GM23248 (cell line): ENCODE results near the gene EML1. TPM values are rescaled to one million over a fixed set of nuclear protein-coding genes. Genes with fewer than 3 reads are reported as not detected.

ENCODE experiments used
- DNase-seq: peaks from one replicate; pipeline ENCODE4 v3.0.0-alpha.2; 2015
- H2AFZ ChIP-seq: fragments of 200-600 bp; sonication (generic); 2 replicates; pipeline ENCODE4 v1.6.1; 2016; ENCODE audit warnings: antibody characterized with exemption
- H3F3A ChIP-seq: fragments of 200-600 bp; sonication (generic); 2 replicates; pipeline ENCODE4 v1.6.1; 2016; ENCODE audit warnings: mild to moderate bottlenecking, antibody characterized with exemption, mixed run types; ENCODE audit not compliant: insufficient read depth
- H3K27ac ChIP-seq: fragments of 200-600 bp; sonication (generic); 2 replicates; pipeline ENCODE4 v1.5.1; 2016; ENCODE audit warnings: mild to moderate bottlenecking
- H3K27me3 ChIP-seq: fragments of 200-600 bp; sonication (generic); replicated peaks from 2 replicates; pipeline ENCODE4 v1.6.1; 2016; ENCODE audit warnings: mild to moderate bottlenecking; ENCODE audit not compliant: insufficient read depth
- H3K36me3 ChIP-seq: fragments of 200-600 bp; sonication (generic); 2 replicates; pipeline ENCODE4 v1.6.1; 2016; ENCODE audit warnings: low read depth, mild to moderate bottlenecking
- H3K4me1 ChIP-seq: fragments of 200-600 bp; sonication (generic); 2 replicates; pipeline ENCODE4 v1.6.1; 2016; ENCODE audit warnings: mild to moderate bottlenecking; ENCODE audit not compliant: insufficient read depth
- H3K4me2 ChIP-seq: fragments of 200-600 bp; sonication (generic); one replicate; pipeline ENCODE4 v1.6.1; 2016; ENCODE audit warnings: mild to moderate bottlenecking; ENCODE audit not compliant: unreplicated experiment
- H3K4me3 ChIP-seq: fragments of 200-600 bp; sonication (generic); 2 replicates; pipeline ENCODE4 v1.5.1; 2016; ENCODE audit warnings: mild to moderate bottlenecking
- H3K79me2 ChIP-seq: fragments of 200-600 bp; sonication (generic); 2 replicates; pipeline ENCODE4 v1.6.1; 2016; ENCODE audit warnings: mild to moderate bottlenecking; ENCODE audit not compliant: insufficient read depth
- H3K9ac ChIP-seq: fragments of 200-600 bp; sonication (generic); 2 replicates; pipeline ENCODE4 v1.6.1; 2016; ENCODE audit warnings: mild to moderate bottlenecking
- H3K9me2 ChIP-seq: fragments of 200-600 bp; sonication (generic); 2 replicates; pipeline ENCODE4 v1.6.1; 2016; ENCODE audit warnings: mixed run types, mild to moderate bottlenecking, moderate library complexity; ENCODE audit not compliant: insufficient read depth
- H3K9me3 ChIP-seq: fragments of 200-600 bp; sonication (generic); one replicate; pipeline ENCODE4 v1.6.1; 2017; ENCODE audit warnings: low read depth
- H4K20me1 ChIP-seq: fragments of 200-600 bp; sonication (generic); 2 replicates; pipeline ENCODE4 v1.6.0; 2016; ENCODE audit not compliant: insufficient read depth
- EZH2 ChIP-seq: fragments of 200-600 bp; sonication (generic); IDR thresholded peaks from 2 replicates; pipeline ENCODE4 v1.6.1; 2018; ENCODE audit warnings: antibody characterized with exemption, mild to moderate bottlenecking; ENCODE audit not compliant: insufficient read depth, poor library complexity, severe bottlenecking
- EZH2phosphoT487 ChIP-seq: fragments of 200-600 bp; sonication (generic); IDR thresholded peaks from 2 replicates; pipeline ENCODE4 v1.6.1; 2018; ENCODE audit warnings: antibody characterized with exemption, moderate library complexity, mild to moderate bottlenecking, low read depth; ENCODE audit not compliant: insufficient read depth
- WGBS, 2 experiments: methylation state at CpG; one replicate each; pipeline ENCODE4 v1.1.6; 2015 to 2017; ENCODE audit warnings: low lambda C conversion rate in 2 of 2, low coverage in 1 of 2; ENCODE audit errors: missing lambda C conversion rate in 2 of 2; 5-methylcytosine and 5-hydroxymethylcytosine counted together
- in situ Hi-C: fragments of 300-500 bp; cut with MboI; formaldehyde crosslinking; loops from 2 replicates; pipeline ENCODE4 v1.15.0; 2020
- polyA plus RNA-seq: library from polyadenylated mRNA; unstranded; fragments of >200 nt; fragmentation: Nextera tagmentation; extraction: Ambion mirVana; gene quantifications from 2 replicates; pipeline ENCODE4 v1.2.1, GENCODE V29; 2016
- total RNA-seq: library from RNA; depleted of rRNA; stranded (reverse); fragments of >200 nt; shearing (Covaris generic); gene quantifications from 2 replicates; pipeline ENCODE4 v1.2.3, GENCODE V29; 2014

The EML1 gene
- total and polyA plus RNA-seq, 2 experiments from 2014 or later, result 14.8 to 17.9 TPM

DNA sequence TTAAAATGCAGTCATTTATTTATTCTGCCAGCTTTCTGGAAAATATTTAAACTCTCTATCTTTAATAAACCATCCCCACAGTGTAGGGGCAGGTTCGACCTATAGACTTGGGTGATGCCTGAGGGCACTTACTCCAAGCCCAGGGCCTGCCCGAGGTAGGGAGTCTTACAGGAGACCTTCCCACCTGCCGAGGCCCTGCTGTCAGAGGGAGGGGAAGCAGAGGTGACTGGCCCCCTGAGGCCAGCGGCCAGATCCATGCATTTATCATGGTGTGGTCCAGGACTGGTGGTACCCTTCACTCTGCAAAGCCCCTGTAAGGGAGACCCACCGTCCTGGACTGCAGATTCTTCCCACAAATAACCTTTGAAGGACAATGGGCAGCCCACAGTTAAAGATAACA is 7.6 kb downstream of the EML1 start:
- no peaks in the 10 kb centered on the region for H3K9me2 ChIP-seq
- H3K4me3 ChIP-seq, result no peak overlapping the region
- in situ Hi-C loops, result no loop called here
- DNase-seq, result no peak
- no peaks in the 10 kb centered on the region for H4K20me1 ChIP-seq
- no peaks in the 10 kb centered on the region for H3K9me3 ChIP-seq
- no peak overlapping the region for H3K27ac ChIP-seq
- H3K4me2 ChIP-seq, result no peak overlapping the region
- H3K4me1 ChIP-seq, result peaks cover 1% of the 10 kb centered on the region; the same call in 1 of the 2 replicates
- H2AFZ ChIP-seq, result no peak overlapping the region
- H3K36me3 ChIP-seq, result no peaks in the 10 kb centered on the region
- no peaks in the 10 kb centered on the region for H3F3A ChIP-seq
- no peak for TF ChIP-seq EZH2
- TF ChIP-seq EZH2phosphoT487, result no peak
- WGBS, 2 experiments, result 94 to 96% methylated on average over 5 of the region's 5 CpGs
- H3K27me3 ChIP-seq, result no peaks in the 10 kb centered on the region
- peaks cover 69% of the 10 kb centered on the region for H3K79me2 ChIP-seq
- no peak overlapping the region for H3K9ac ChIP-seq

DNA sequence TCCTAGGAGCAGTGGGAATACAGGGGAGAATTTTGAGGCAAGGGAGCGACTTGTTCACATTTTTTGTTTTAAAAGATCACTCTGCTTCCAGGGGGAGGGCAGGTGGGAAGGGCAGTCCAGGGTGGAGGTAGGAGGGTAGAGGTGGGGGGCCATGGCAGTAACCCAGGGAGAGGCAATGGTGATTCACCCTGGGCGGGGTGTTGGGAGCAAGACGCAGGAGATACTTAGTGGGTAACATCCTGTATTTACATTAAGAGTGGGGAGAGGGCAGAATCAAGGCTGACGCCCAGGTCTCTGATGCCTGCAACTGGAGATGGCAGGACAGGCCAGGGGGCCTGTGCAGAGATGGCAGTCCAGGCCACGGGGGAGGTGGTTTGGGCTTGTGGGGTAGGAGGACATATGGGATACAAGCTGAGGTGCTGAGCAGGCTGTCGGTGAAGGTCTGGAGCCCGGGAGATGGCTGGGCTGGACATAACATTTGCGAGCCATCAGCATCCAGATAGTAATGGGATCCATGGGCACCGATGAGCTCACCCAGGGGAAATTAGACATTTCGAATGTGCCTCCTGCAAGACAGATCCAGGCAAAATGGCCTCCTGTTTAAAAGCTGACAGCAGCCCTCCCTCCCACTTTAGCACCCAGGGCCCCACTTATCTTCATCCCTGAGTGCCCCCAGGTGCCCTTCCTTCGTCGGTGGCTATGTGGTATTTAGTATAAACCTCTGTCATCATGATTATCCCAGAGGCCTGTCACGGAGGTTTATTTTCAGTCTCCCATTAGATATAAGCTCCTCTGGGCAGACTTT is 9.3 kb downstream of the EML1 start:
- TF ChIP-seq EZH2 (no peak), EZH2phosphoT487 (no peak)

DNA sequence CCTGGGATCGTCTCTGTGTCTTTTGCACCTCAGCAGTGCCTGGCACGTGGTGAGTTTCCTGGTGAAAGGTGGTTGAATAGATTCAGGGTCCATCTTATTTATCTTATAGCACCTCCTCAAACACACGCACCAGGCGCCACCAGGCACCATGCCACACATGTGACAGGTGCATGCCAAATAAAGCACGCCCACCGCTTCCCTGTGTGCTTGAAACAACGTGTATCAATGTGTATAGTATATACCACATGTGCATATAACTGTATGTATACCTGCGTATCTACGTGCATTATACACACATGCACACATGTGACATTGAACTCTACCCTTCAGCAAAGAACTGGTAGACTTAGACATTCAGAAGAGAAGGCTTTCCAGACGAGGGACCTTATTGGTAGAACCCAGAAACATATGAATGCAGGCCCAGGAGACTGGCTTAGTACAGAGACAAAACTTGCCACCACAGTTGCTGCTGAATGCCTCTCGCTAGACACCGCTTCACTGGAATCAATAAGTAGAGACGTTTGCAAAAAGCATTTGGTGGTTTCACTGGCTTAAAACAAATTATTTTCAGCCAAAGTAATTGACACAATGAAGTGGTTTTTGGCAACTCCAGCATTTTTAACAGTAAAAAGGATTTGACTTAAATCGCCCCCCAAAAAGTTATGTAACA is 10.0 kb downstream of the EML1 start:
- DNase-seq, result no peak
- in situ Hi-C loops, result no loop called here

More for the DNA sequence above, 9.3 kb downstream of the EML1 start:
- in situ Hi-C loops, result no loop called here
- Histone ChIP-seq H3K9me2 (no peaks in the 10 kb centered on the region), H4K20me1 (no peaks in the 10 kb centered on the region), H3K27me3 (no peaks in the 10 kb centered on the region), H3K9me3 (no peaks in the 10 kb centered on the region), H3F3A (peaks cover 8% of the 10 kb centered on the region; the same call in 1 of the 2 replicates), H3K79me2 (peaks cover 52% of the 10 kb centered on the region), H3K27ac (no peak overlapping the region), H2AFZ (no peak overlapping the region), H3K4me3 (no peak overlapping the region), H3K9ac (no peak overlapping the region), H3K4me2 (no peak overlapping the region), H3K36me3 (no peaks in the 10 kb centered on the region), H3K4me1 (peaks cover 10% of the 10 kb centered on the region)
- 81 to 84% methylated on average over 13 of the region's 13 CpGs for WGBS, 2 experiments
- DNase-seq, result no peak

DNA sequence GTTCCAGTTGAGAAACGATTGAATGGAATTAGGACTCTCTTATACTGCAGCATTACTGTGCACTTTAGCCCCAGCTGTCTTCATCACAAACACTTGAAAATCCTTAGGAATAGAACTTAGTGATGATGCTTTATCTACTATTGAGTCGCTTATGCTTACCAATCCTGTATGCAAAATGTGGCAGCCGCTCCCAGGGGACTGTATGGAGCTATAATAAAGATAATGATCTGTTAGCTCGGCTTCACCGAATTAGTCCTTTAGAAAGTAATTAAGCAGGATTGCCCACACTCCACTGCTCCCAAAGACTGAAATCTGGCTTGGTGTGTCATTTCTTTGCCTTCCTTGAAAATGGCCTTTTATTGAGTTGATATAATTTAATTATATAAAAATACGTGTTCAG is 10.6 kb downstream of the EML1 start:
- in situ Hi-C loops, result no loop called here
- H3K27me3 ChIP-seq, result no peaks in the 10 kb centered on the region
- no peak overlapping the region for H2AFZ ChIP-seq
- DNase-seq, result no peak
- H3K4me3 ChIP-seq, result no peak overlapping the region
- H4K20me1 ChIP-seq, result no peaks in the 10 kb centered on the region
- no peaks in the 10 kb centered on the region for H3K9me2 ChIP-seq
- peaks cover 39% of the 10 kb centered on the region for H3K79me2 ChIP-seq
- peaks cover 23% of the 10 kb centered on the region for H3K4me1 ChIP-seq
- H3K9ac ChIP-seq, result no peak overlapping the region
- H3K27ac ChIP-seq, result no peak overlapping the region
- no peak for TF ChIP-seq EZH2phosphoT487
- no peaks in the 10 kb centered on the region for H3K9me3 ChIP-seq
- no peak overlapping the region for H3K4me2 ChIP-seq
- H3K36me3 ChIP-seq, result no peaks in the 10 kb centered on the region
- WGBS, 2 experiments, result 67 to 68% methylated on average over 6 of the region's 6 CpGs
- peaks cover 20% of the 10 kb centered on the region for H3F3A ChIP-seq

More for the DNA sequence above, 10.0 kb downstream of the EML1 start:
- Histone ChIP-seq H4K20me1 (no peaks in the 10 kb centered on the region), H3K9ac (no peak overlapping the region), H3K4me1 (peaks cover 18% of the 10 kb centered on the region), H3K79me2 (peaks cover 45% of the 10 kb centered on the region), H3F3A (peaks cover 15% of the 10 kb centered on the region), H3K36me3 (no peaks in the 10 kb centered on the region), H3K9me2 (no peaks in the 10 kb centered on the region), H3K4me2 (no peak overlapping the region), H3K9me3 (no peaks in the 10 kb centered on the region), H3K4me3 (no peak overlapping the region), H3K27ac (no peak overlapping the region), H3K27me3 (no peaks in the 10 kb centered on the region), H2AFZ (no peak overlapping the region)
- no peak for TF ChIP-seq EZH2phosphoT487
- no peak for TF ChIP-seq EZH2
- 71 to 78% methylated on average over 14 of the region's 14 CpGs for WGBS, 2 experiments
